ENCODE measurements around the gene FAM120AOS. TPM values are rescaled to one million over a fixed set of nuclear protein-coding genes. Genes with fewer than 3 reads are reported as not detected.

Gene FAM120AOS
- 25.3 and 29.6 TPM in 2 replicates for total RNA-seq

DNA sequence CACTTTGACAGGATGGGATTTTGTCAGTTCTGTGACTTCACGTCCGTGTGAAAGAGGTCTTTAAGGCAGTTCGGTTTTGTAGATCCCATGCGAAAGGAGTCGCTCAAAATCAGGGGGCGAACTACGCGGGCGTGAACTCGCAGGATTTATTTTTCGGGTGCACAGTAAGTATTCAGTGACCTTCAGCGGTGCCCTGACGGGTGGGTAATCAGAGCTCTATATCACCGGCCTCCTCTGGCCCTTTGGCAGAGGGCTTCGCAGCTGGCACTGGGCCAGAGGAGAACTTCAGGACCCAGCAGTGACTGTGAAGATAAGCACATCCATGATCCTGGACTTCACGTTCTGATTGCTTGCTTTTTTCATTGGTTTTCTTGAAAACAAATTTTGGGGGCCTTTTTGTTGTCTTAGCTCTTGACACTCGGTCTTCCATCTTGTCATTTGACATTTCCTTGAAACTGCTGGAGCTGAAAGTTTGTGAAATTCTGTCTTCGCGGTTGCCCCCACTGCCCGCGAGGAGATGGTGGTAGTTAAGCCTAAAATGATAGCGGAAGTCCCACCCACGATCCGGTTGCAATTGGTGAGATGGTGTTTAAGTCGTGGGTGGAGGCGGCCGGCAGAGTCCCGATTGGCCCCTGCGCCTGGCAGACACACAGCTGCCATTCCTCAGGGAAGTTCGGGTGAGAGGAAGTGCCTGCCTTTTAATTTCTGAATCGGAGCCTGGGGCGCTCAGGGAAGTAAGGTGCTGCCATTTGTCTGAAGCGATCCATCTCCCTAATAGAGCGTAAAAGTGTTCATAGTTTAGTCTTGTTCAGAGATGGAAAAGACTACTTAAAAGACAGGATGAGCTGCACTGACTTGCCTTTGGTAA lies at the start of gene FAM120AOS:
TSS of gene FAM120AOS (minus strand) at position 535 of the 868 bp plus-strand sequence. CDS start 872 bp downstream, outside the sequence.

DNA sequence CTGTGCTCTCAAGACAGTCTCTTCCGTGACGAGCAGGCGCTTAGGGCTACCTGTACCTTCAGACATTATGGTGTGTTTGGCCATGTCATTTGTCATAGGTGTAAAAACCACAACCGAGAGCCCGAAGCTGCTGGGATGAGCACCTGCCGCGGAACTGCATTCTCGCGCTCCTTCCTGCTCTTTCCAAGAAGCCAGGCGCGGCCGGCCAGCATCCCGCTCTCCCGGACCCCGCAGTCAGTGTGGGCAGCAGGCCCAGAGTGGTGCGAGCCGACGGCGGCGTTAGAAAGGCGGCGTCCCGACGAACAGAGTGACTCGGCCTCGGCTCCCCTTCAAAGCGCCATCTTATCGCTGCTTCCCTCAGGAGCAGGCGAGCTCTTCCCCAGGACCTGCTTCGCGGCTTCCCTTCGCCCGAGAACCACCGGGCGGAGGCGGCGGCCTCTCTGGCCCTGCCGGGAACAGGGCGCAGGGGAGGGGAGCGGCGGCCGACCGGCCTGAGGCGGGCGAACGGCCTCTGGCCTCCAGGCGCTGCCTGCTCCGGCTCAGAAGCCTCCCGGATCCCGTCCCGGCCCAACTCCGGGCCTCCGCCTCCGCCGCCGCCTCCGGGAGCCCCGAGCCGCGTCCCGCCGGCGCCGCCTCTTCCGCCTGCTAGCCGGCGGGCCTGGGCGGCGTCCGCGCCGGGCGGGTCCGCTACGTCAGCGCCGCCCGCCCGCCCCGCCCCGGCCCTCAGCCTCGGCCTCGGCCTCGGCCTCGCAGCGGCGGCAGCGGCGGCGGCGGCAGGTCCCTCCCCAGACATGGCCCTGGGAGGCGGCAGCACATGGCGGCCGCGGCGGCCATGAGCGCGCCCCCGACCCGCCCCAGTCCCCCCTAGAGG lies 2.2 kb downstream of the FAM120AOS start, which contains the start of gene FAM120A:
TSS of gene FAM120A (plus strand) at position 741 of the 871 bp plus-strand sequence. CDS start 231 bp downstream, outside the sequence.

Other genes with a start within 250 kb of the FAM120AOS start
- 62.9 and 64.7 TPM in 2 replicates for gene FAM120A, start 1.9 kb downstream of the FAM120AOS start, total RNA-seq
- gene PHF2, start 123.0 kb upstream of the FAM120AOS start, total RNA-seq = 11.9 and 12.9 TPM in 2 replicates